ENCODE measurements around the gene ARHGAP33. TPM values are rescaled to one million over a fixed set of nuclear protein-coding genes. Genes with fewer than 3 reads are reported as not detected.

ARHGAP33 gene
- total and polyA plus RNA-seq, 2 experiments from 2014 or later = 11.6 to 22.1 TPM

GRCh38 chr19:35741203-35741515, 34.2 kb upstream of the ARHGAP33 start:
- H3K4me3 ChIP-seq = peak overlapping the region; percentile 96
- H4K20me1 ChIP-seq (replicated peaks; ENCODE audit: insufficient read depth) = no peaks in the 10 kb centered on the region
- Mint-ChIP-seq H3K4me1 (peaks cover 15% of the 10 kb centered on the region), H3K36me3 (ENCODE audit: low read depth) (peaks cover 32% of the 10 kb centered on the region), H3K27ac (peak overlapping the region; percentile 98), H3K9me3 (no peaks in the 10 kb centered on the region; the same call in 2 of the 3 replicates), H3K27me3 (ENCODE audit: insufficient read depth, low read depth, poor library complexity) (peaks cover 5% of the 10 kb centered on the region), H3K4me3 (peak overlapping the region; percentile 83)
- no peak for DNase-seq (ENCODE audit: low spot score)
- H3K27ac ChIP-seq (ENCODE audit: low read depth) = peak overlapping the region; percentile 96
- TF ChIP-seq ETS1 (IDR thresholded peaks at IDR 0.05) (no peak), CTCF (conservative IDR thresholded peaks at IDR 0.05; ENCODE audit: low read depth in 2 of 2) (peak in 1 of 2 experiments; percentile 52; a peak in 3 of 4 replicates), ZNF331 (CRISPR knock-in tag; IDR thresholded peaks at IDR 0.05; ENCODE audit: low read depth) (no peak)
- H3K27me3 ChIP-seq (ENCODE audit: insufficient read depth) = no peaks in the 10 kb centered on the region
- H3F3A ChIP-seq (replicated peaks; ENCODE audit: low read depth) = peaks cover 10% of the 10 kb centered on the region
- H3K9me2 ChIP-seq (ENCODE audit: insufficient read depth) = no peaks in the 10 kb centered on the region
- H3K4me2 ChIP-seq = peak overlapping the region; percentile 91
- peaks cover 4% of the 10 kb centered on the region; the same call in 1 of the 2 replicates for H3K36me3 ChIP-seq (ENCODE audit: insufficient read depth)
- peaks cover 7% of the 10 kb centered on the region; the same call in 1 of the 2 replicates for H3K4me1 ChIP-seq (ENCODE audit: insufficient read depth)
- no peak overlapping the region for H2AFZ ChIP-seq
- peak; percentile 2 for ATAC-seq
- peaks cover 5% of the 10 kb centered on the region for H3K79me2 ChIP-seq (replicated peaks; ENCODE audit: insufficient read depth)

GRCh38 chr19:35742121-35742724, 33.1 kb upstream of the ARHGAP33 start, which contains the start of gene IGFLR1:
TSS of gene IGFLR1 (minus strand) at chr19:35742452. CDS start at chr19:35741180, 1,272 bp downstream.
- peaks cover under 1% of the 10 kb centered on the region; the same call in 1 of the 2 replicates for H3K36me3 ChIP-seq (ENCODE audit: insufficient read depth)
- H3K4me1 Mint-ChIP-seq = peaks cover 19% of the 10 kb centered on the region
- H3K27me3 ChIP-seq (ENCODE audit: insufficient read depth) = no peaks in the 10 kb centered on the region
- ATAC-seq (no peak), DNase-seq (ENCODE audit: low spot score) (no peak)
- H3K27ac Mint-ChIP-seq = peak within 1 kb of the TSS; percentile 51; the same call in 1 of the 2 replicates
- H3K4me2 ChIP-seq = peak within 1 kb of the TSS; percentile 91
- peak within 1 kb of the TSS; percentile 96 for H3K4me3 ChIP-seq
- no peaks in the 10 kb centered on the region; the same call in 2 of the 3 replicates for H3K9me3 Mint-ChIP-seq
- no peak within 1 kb of the TSS for H2AFZ ChIP-seq
- peaks cover 10% of the 10 kb centered on the region for H3F3A ChIP-seq (replicated peaks; ENCODE audit: low read depth)
- peak within 1 kb of the TSS; percentile 83 for H3K4me3 Mint-ChIP-seq
- no peaks in the 10 kb centered on the region for H3K9me2 ChIP-seq (ENCODE audit: insufficient read depth)
- peaks cover 14% of the 10 kb centered on the region for H3K79me2 ChIP-seq (replicated peaks; ENCODE audit: insufficient read depth)
- H3K27ac ChIP-seq (ENCODE audit: low read depth) = peak within 1 kb of the TSS; percentile 96; the same call in 1 of the 2 replicates
- peaks cover 22% of the 10 kb centered on the region for H3K36me3 Mint-ChIP-seq (ENCODE audit: low read depth)
- no peak for TF ChIP-seq EZH2 (IDR thresholded peaks at IDR 0.05; ENCODE audit: low read depth, unreplicated experiment)
- TF ChIP-seq CTCF (conservative IDR thresholded peaks at IDR 0.05; ENCODE audit: low read depth in 2 of 2) = no peak
- no peak for TF ChIP-seq STAT1 (IDR thresholded peaks at IDR 0.05; ENCODE audit: unreplicated experiment)
- TF ChIP-seq POLR2AphosphoS5 (IDR thresholded peaks at IDR 0.05; ENCODE audit: low read depth) = no peak
- TF ChIP-seq EZH2phosphoT487 (IDR thresholded peaks at IDR 0.05; ENCODE audit: unreplicated experiment) = no peak
- no peak for TF ChIP-seq ZNF114 (CRISPR knock-in tag; IDR thresholded peaks at IDR 0.05)
- TF ChIP-seq ZNF331 (CRISPR knock-in tag; IDR thresholded peaks at IDR 0.05; ENCODE audit: low read depth) = no peak
- TF ChIP-seq REST (IDR thresholded peaks at IDR 0.05; ENCODE audit: unreplicated experiment) = no peak
- H3K4me1 ChIP-seq (ENCODE audit: insufficient read depth) = peaks cover 14% of the 10 kb centered on the region; the same call in 1 of the 2 replicates
- H4K20me1 ChIP-seq (replicated peaks; ENCODE audit: insufficient read depth) = no peaks in the 10 kb centered on the region
- H3K27me3 Mint-ChIP-seq (ENCODE audit: insufficient read depth, low read depth, poor library complexity) = peaks cover 5% of the 10 kb centered on the region

Measured in GM23338 (cell line).